H1 (cell line): ENCODE results near the gene ATP9B. TPM values are rescaled to one million over a fixed set of nuclear protein-coding genes. Genes with fewer than 3 reads are reported as not detected.

Experiments used
- SIX5 ChIP-seq: IDR thresholded peaks from 2 replicates; pipeline ENCODE4 v1.6.1; 2011; ENCODE audit warnings: mild to moderate bottlenecking, low read depth, low read length
- polyA plus RNA-seq, 7 experiments: library from polyadenylated mRNA; depleted of rRNA in 3 of 7; stranded (reverse) in 5 of 7; unstranded in 2 of 7; fragments of >200 nt in 5 of 7; fragments of 200-250 nt in 2 of 7; gene quantifications; 1 replicate in 5 of 7; 2 replicates in 1 of 7; 4 replicates in 1 of 7; pipeline versions ENCODE4 v1.2.1 to v1.2.3, GENCODE V29; 2011 to 2013; ENCODE audit warnings: missing spikeins in 2 of 7, mixed read lengths in 2 of 7
- total RNA-seq: library from RNA; stranded (reverse); fragmentation: NEBNext Ultra II Directional; extraction: Animal tissue kit (Norgen Biotek cat#: 25700); gene quantifications from 2 replicates; pipeline ENCODE4 v1.2.1, GENCODE V29; 2021

Gene ATP9B
- total and polyA plus RNA-seq, 2 of the 8 experiments (the other 6 are each of a cell fraction or from before 2014, with no cell fraction given) = 15.1 to 21.7 TPM

- no peak for TF ChIP-seq SIX5
Observed at GRCh38 chr18:79067611-79068010, 1.6 kb upstream of the ATP9B start (continued).
